Activated CD4-positive, alpha-beta T cell treated with anti-CD3 and anti-CD28 coated beads for 36 hours (primary cell): ENCODE measurements around the gene SLC26A1. TPM values are rescaled to one million over a fixed set of nuclear protein-coding genes. Genes with fewer than 3 reads are reported as not detected.

Source experiments
- ATAC-seq: fragments of 200-7000 bp; cut with Tn5 transposase; one replicate; pipeline ENCODE4 v1.10.0; 2021; ENCODE audit warnings: mild to moderate bottlenecking, moderate library complexity
- CTCF ChIA-PET: fragments of 350-600 bp; sonication (Branson Sonifier 250); formaldehyde crosslinking; loops from one replicate; lab custom pipeline; 2021; ENCODE audit warnings: antibody characterized with exemption; lab: Charles Lee
- POLR2A ChIA-PET: fragments of 350-600 bp; sonication (Branson Sonifier 250); formaldehyde crosslinking; loops from one replicate; lab custom pipeline; 2021; ENCODE audit warnings: antibody characterized with exemption, inconsistent platforms; lab: Charles Lee
- DNase-seq: peaks from one replicate; pipeline ENCODE4 v3.0.0-alpha.2; 2020
- H3K27ac Mint-ChIP-seq: one replicate; pipeline ENCODE4 v1.8.0; 2021; ENCODE audit warnings: mixed read lengths
- H3K27me3 Mint-ChIP-seq: one replicate; pipeline ENCODE4 v1.8.0; 2021; ENCODE audit warnings: mixed read lengths
- H3K36me3 Mint-ChIP-seq: one replicate; pipeline ENCODE4 v1.8.0; 2021; ENCODE audit warnings: low read depth, mixed read lengths
- H3K4me1 Mint-ChIP-seq: one replicate; pipeline ENCODE4 v1.8.0; 2021; ENCODE audit warnings: mixed read lengths
- H3K4me3 Mint-ChIP-seq: one replicate; pipeline ENCODE4 v1.8.0; 2021; ENCODE audit warnings: mild to moderate bottlenecking, moderate library complexity, mixed read lengths
- H3K9me3 Mint-ChIP-seq: one replicate; pipeline ENCODE4 v1.8.0; 2021; ENCODE audit warnings: low read depth, mixed read lengths
- intact Hi-C, 2 experiments: fragments of 100-400 bp; cut with DNase I in 1 of 2; cut with micrococcal nuclease in 1 of 2; formaldehyde crosslinking; loops; one replicate each; pipeline versions ENCODE4 v1.14.2 to v1.15.1; 2022 to 2024; cut with DNase I, micrococcal nuclease
- total RNA-seq, 2 experiments: library from RNA; stranded (reverse); gene quantifications; one replicate each; pipeline ENCODE4 v1.2.3, GENCODE V29; 2021

SLC26A1 gene
- total RNA-seq, 2 experiments from 2014 or later: 0.21 to 0.43 TPM

GRCh38 chr4:1009542-1010394 is 16.6 kb upstream of the SLC26A1 start:
- peak overlapping the region; percentile 75 for H3K4me3 Mint-ChIP-seq
- no peaks in the 10 kb centered on the region for H3K36me3 Mint-ChIP-seq
- peak; percentile 31 for ATAC-seq
- H3K27me3 Mint-ChIP-seq: peaks cover 30% of the 10 kb centered on the region
- H3K27ac Mint-ChIP-seq: no peak overlapping the region
- ChIA-PET POLR2A (no interaction called here), CTCF (interaction anchor here (0.6 to 1.0 kb wide), 2 partner anchors 69 to 267 kb away, joined by 3 read pairs; no protein-coding TSS in a partner anchor)
- intact Hi-C loops: loop anchor here in 1 of 2 experiments (1.0 to 5.0 kb wide), 16 partner anchors 24 to 1408 kb away; partner anchors contain the start of genes ATP5ME, CFAP99, DGKQ and GAK
- peak; percentile 89 for DNase-seq
- peaks cover 2% of the 10 kb centered on the region for H3K9me3 Mint-ChIP-seq
- peaks cover 9% of the 10 kb centered on the region for H3K4me1 Mint-ChIP-seq

GRCh38 chr4:1008840-1009541 is 15.8 kb upstream of the SLC26A1 start:
- intact Hi-C loops: loop anchor here in 1 of 2 experiments (1.0 to 2.0 kb wide), 9 partner anchors 24 to 571 kb away; partner anchors contain the start of genes DGKQ, GAK, PCGF3 and TMEM175
- ChIA-PET POLR2A (no interaction called here), CTCF (no interaction called here)
- peaks cover 2% of the 10 kb centered on the region for H3K9me3 Mint-ChIP-seq
- H3K4me3 Mint-ChIP-seq: peak overlapping the region; percentile 55
- no peak for ATAC-seq
- DNase-seq: peak; percentile 55
- peaks cover 9% of the 10 kb centered on the region for H3K4me1 Mint-ChIP-seq
- H3K36me3 Mint-ChIP-seq: no peaks in the 10 kb centered on the region
- peaks cover 34% of the 10 kb centered on the region for H3K27me3 Mint-ChIP-seq
- H3K27ac Mint-ChIP-seq: no peak overlapping the region

- CTCF ChIA-PET: no interaction called here
- intact Hi-C loops: no loop called here
These were observed 13.7 kb upstream of the SLC26A1 start for GRCh38 chr4:1006856-1007255.

GRCh38 chr4:1004557-1005485 is 11.6 kb upstream of the SLC26A1 start:
- DNase-seq: no peak
- peaks cover 2% of the 10 kb centered on the region for H3K9me3 Mint-ChIP-seq
- ChIA-PET POLR2A (no interaction called here), CTCF (no interaction called here)
- no peak overlapping the region for H3K27ac Mint-ChIP-seq
- ATAC-seq: no peak
- intact Hi-C loops: no loop called here
- H3K4me1 Mint-ChIP-seq: peaks cover 4% of the 10 kb centered on the region
- no peak overlapping the region for H3K4me3 Mint-ChIP-seq
- H3K27me3 Mint-ChIP-seq: peaks cover 53% of the 10 kb centered on the region
- no peaks in the 10 kb centered on the region for H3K36me3 Mint-ChIP-seq

More at GRCh38 chr4:1006856-1007255, 13.7 kb upstream of the SLC26A1 start:
- POLR2A ChIA-PET: no interaction called here
- Mint-ChIP-seq H3K9me3 (peaks cover 2% of the 10 kb centered on the region), H3K4me1 (peaks cover 9% of the 10 kb centered on the region), H3K27ac (no peak overlapping the region), H3K27me3 (peaks cover 40% of the 10 kb centered on the region), H3K36me3 (no peaks in the 10 kb centered on the region), H3K4me3 (no peak overlapping the region)
- no peak for DNase-seq
- ATAC-seq: no peak

- CTCF ChIA-PET: no interaction called here
- DNase-seq (no peak), ATAC-seq (no peak)
- peaks cover 55% of the 10 kb centered on the region for H3K27me3 Mint-ChIP-seq
- no peak overlapping the region for H3K27ac Mint-ChIP-seq
- peaks cover 2% of the 10 kb centered on the region for H3K9me3 Mint-ChIP-seq
- POLR2A ChIA-PET: no interaction called here
- intact Hi-C loops: no loop called here
- H3K36me3 Mint-ChIP-seq: no peaks in the 10 kb centered on the region
- H3K4me1 Mint-ChIP-seq: peaks cover 2% of the 10 kb centered on the region
- H3K4me3 Mint-ChIP-seq: no peak overlapping the region
These were observed 10.8 kb upstream of the SLC26A1 start for GRCh38 chr4:1004071-1004418.

- no peak for DNase-seq
- H3K27me3 Mint-ChIP-seq: peaks cover 53% of the 10 kb centered on the region
- peaks cover 2% of the 10 kb centered on the region for H3K9me3 Mint-ChIP-seq
- intact Hi-C loops: no loop called here
- no peak overlapping the region for H3K4me3 Mint-ChIP-seq
- peaks cover under 1% of the 10 kb centered on the region for H3K4me1 Mint-ChIP-seq
- no peaks in the 10 kb centered on the region for H3K36me3 Mint-ChIP-seq
- no peak for ATAC-seq
- CTCF ChIA-PET: no interaction called here
- no peak overlapping the region for H3K27ac Mint-ChIP-seq
- POLR2A ChIA-PET: no interaction called here
These were observed 10.3 kb upstream of the SLC26A1 start for GRCh38 chr4:1003271-1004070.

- DNase-seq: no peak
- Mint-ChIP-seq H3K9me3 (peaks cover 2% of the 10 kb centered on the region), H3K4me3 (no peak overlapping the region), H3K27ac (no peak overlapping the region), H3K4me1 (peaks cover 6% of the 10 kb centered on the region), H3K36me3 (no peaks in the 10 kb centered on the region), H3K27me3 (peaks cover 53% of the 10 kb centered on the region)
- ChIA-PET POLR2A (no interaction called here), CTCF (no interaction called here)
- intact Hi-C loops: no loop called here
- ATAC-seq: no peak
These were observed 9.5 kb upstream of the SLC26A1 start for GRCh38 chr4:1002631-1003251.

- intact Hi-C loops: no loop called here
- Mint-ChIP-seq H3K27ac (no peak overlapping the region), H3K27me3 (peaks cover 48% of the 10 kb centered on the region), H3K36me3 (no peaks in the 10 kb centered on the region), H3K9me3 (peaks cover 2% of the 10 kb centered on the region), H3K4me3 (no peak overlapping the region), H3K4me1 (peaks cover 6% of the 10 kb centered on the region)
- ATAC-seq: no peak
- CTCF ChIA-PET: no interaction called here
- POLR2A ChIA-PET: interaction anchor here (0.6 kb wide), 1 partner anchor 116 kb away, joined by 4 read pairs; no protein-coding TSS in a partner anchor
- peak; percentile 40 for DNase-seq
These were observed 9.0 kb upstream of the SLC26A1 start for GRCh38 chr4:1002131-1002630.

GRCh38 chr4:1001561-1002130 is 8.4 kb upstream of the SLC26A1 start:
- CTCF ChIA-PET: no interaction called here
- no peak for DNase-seq
- intact Hi-C loops: no loop called here
- H3K4me3 Mint-ChIP-seq: no peak overlapping the region
- H3K4me1 Mint-ChIP-seq: peaks cover 6% of the 10 kb centered on the region
- no peak for ATAC-seq
- H3K27me3 Mint-ChIP-seq: peaks cover 47% of the 10 kb centered on the region
- no peaks in the 10 kb centered on the region for H3K36me3 Mint-ChIP-seq
- H3K27ac Mint-ChIP-seq: no peak overlapping the region
- H3K9me3 Mint-ChIP-seq: no peaks in the 10 kb centered on the region
- POLR2A ChIA-PET: interaction anchor here (0.6 kb wide), 1 partner anchor 117 kb away, joined by 4 read pairs; no protein-coding TSS in a partner anchor
